Panc1 (cell line): ENCODE results near the gene CORO2A. TPM values are rescaled to one million over a fixed set of nuclear protein-coding genes. Genes with fewer than 3 reads are reported as not detected.

ENCODE experiments used
- ATAC-seq: fragments of 200-7000 bp; cut with Tn5 transposase; 2 replicates; pipeline ENCODE4 v1.9.1; 2020; ENCODE audit warnings: mild to moderate bottlenecking, moderate library complexity
- BruUV-seq: library from RNA; stranded (reverse); fragments of 400-500 nt; replicated peaks from 2 replicates; lab custom pipeline; 2021; lab: Mats Ljungman, UMichigan
- CTCF ChIA-PET: fragments of 300-600 bp; sonication (Branson Sonifier 250); formaldehyde crosslinking; loops from one replicate; lab custom pipeline; 2022; ENCODE audit warnings: antibody characterized with exemption; lab: Charles Lee
- POLR2A ChIA-PET: fragments of 300-600 bp; sonication (Branson Sonifier 250); formaldehyde crosslinking; loops from one replicate; lab custom pipeline; 2022; ENCODE audit warnings: antibody characterized with exemption; lab: Charles Lee
- DNase-seq: peaks from one replicate; pipeline ENCODE4 v3.0.0-alpha.2; 2010; ENCODE audit warnings: low read depth, low spot score
- H3K27ac ChIP-seq: 2 replicates; pipeline ENCODE4 v1.5.1; 2011; ENCODE audit warnings: mild to moderate bottlenecking, low read length, inconsistent platforms
- H3K27me3 ChIP-seq: fragments of 200-500 bp; sonication (Bioruptor generic); 2 replicates; pipeline ENCODE4 v1.6.0; 2014; ENCODE audit warnings: low read length, inconsistent platforms; ENCODE audit not compliant: control insufficient read depth, insufficient read depth
- H3K36me3 ChIP-seq: fragments of 200-500 bp; sonication (Bioruptor generic); 2 replicates; pipeline ENCODE4 v1.5.1; 2014; ENCODE audit warnings: inconsistent platforms, mild to moderate bottlenecking, low read length, moderate library complexity; ENCODE audit not compliant: control insufficient read depth, insufficient read depth
- H3K4me1 ChIP-seq: 2 replicates; pipeline ENCODE4 v1.5.1; 2011; ENCODE audit warnings: inconsistent platforms, mild to moderate bottlenecking, low read length, moderate library complexity; ENCODE audit not compliant: control insufficient read depth, insufficient read depth
- H3K4me3 ChIP-seq, 2 experiments: 2 replicates each; pipeline ENCODE4 v1.5.1; 2011 to 2012; ENCODE audit warnings: low read depth in 2 of 2, low read length in 2 of 2, mild to moderate bottlenecking in 2 of 2, inconsistent platforms in 1 of 2, moderate library complexity in 1 of 2
- H3K9me3 ChIP-seq: fragments of 200-500 bp; sonication (Bioruptor generic); 2 replicates; pipeline ENCODE4 v1.5.1; 2014; ENCODE audit warnings: low read depth, mild to moderate bottlenecking, inconsistent platforms, low read length, moderate library complexity; ENCODE audit not compliant: control insufficient read depth, insufficient read depth
- POLR2AphosphoS5 ChIP-seq: IDR thresholded peaks from 2 replicates; pipeline ENCODE4 v1.6.1; 2012; ENCODE audit warnings: mild to moderate bottlenecking, low read depth, low read length, moderate library complexity
- REST ChIP-seq, 2 experiments: IDR thresholded peaks; 2 replicates each; pipeline ENCODE4 v1.6.1; 2011 to 2012; ENCODE audit warnings: low read depth in 2 of 2, control low read depth in 1 of 2, low read length in 1 of 2, mild to moderate bottlenecking in 1 of 2, moderate library complexity in 1 of 2; ENCODE audit not compliant: insufficient read depth in 1 of 2
- SIN3A ChIP-seq: IDR thresholded peaks from 2 replicates; pipeline ENCODE4 v1.6.1; 2012; ENCODE audit warnings: low read depth, mild to moderate bottlenecking, low read length, moderate library complexity, borderline replicate concordance; ENCODE audit not compliant: insufficient read depth
- TCF7L2 ChIP-seq: IDR thresholded peaks from 2 replicates; pipeline ENCODE4 v1.6.1; 2011; ENCODE audit warnings: mild to moderate bottlenecking, low read depth, low read length, inconsistent platforms
- in situ Hi-C: cut with HindIII; loops from 2 replicates; pipeline ENCODE4 v1.10.0; 2016; ENCODE audit warnings: low sequenced_read_pairs, low pct_unique_long_range_greater_than_20kb
- intact Hi-C: fragments of 100-400 bp; cut with micrococcal nuclease; formaldehyde crosslinking; loops from one replicate; pipeline ENCODE4 v1.10.0; 2022; ENCODE audit not compliant: unreplicated experiment
- total RNA-seq: library from RNA; stranded (reverse); gene quantifications from one replicate; pipeline ENCODE4 v1.2.1, GENCODE V29; 2021; ENCODE audit not compliant: unreplicated experiment
- TF ChIP-seq, protein P1 (sequence below): fragments of 450-650 bp; IDR thresholded peaks from 2 replicates; pipeline ENCODE4 v1.5.1; 2017; ENCODE audit warnings: mild to moderate bottlenecking

The CORO2A gene
- total RNA-seq, 1 experiment from 2014 or later = 2.0 TPM

DNA sequence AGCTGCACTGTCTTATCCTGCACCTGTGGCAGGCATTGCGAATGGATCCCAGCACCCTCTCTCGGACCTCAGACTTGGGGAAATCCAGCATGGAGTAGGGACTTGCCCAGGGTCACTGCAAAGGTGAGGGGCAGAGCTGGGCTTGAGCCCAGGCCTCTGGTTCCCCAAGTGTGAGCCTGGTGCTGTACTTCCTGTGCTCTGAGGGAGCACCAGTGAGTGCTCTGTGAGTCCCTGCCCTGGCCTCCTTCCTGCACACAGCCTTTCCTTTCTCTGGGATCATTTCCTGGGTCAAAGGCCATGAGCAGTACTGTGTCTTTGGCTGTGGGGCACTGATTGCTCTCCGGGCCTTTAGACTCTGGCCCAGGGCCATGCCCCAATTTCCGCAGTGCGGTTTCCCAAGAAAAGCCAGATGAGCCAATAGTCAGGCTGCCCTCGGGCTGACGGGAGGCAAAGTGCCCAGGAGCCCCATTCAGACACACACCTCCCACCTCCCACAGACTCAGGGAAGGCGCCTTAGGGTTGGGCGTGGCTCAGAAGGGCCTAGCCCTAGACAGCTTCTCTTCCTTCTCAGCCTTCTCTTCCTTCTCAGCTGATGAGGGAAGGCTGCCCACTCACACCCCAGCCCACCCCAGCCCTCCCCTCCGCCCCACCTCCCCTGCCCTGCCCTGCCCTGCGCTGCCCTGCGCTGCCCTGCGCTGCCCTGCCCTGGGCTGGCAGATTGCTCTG lies 50.1 kb downstream of the CORO2A start:
- ATAC-seq (peak; percentile 59; the same call in 1 of the 2 replicates), DNase-seq (no peak)
- in situ Hi-C loops = no loop called here
- intact Hi-C loops = no loop called here
- ChIA-PET CTCF (no interaction called here), POLR2A (no interaction called here)
- no peaks in the 10 kb centered on the region for H3K27me3 ChIP-seq
- BruUV-seq = no TSS peak
- H3K9me3 ChIP-seq = no peaks in the 10 kb centered on the region
- H3K36me3 ChIP-seq = no peaks in the 10 kb centered on the region
- TF ChIP-seq TCF7L2 (no peak), REST (IDR thresholded peaks at IDR 0.05; ENCODE audit: insufficient read depth in 1 of 2, low read depth in 2 of 2, low read length in 1 of 2) (no peak), SIN3A (no peak)
- H3K27ac ChIP-seq = no peak overlapping the region
- no peak overlapping the region for H3K4me3 ChIP-seq
- H3K4me1 ChIP-seq = no peaks in the 10 kb centered on the region

- Histone ChIP-seq H3K27ac (no peak overlapping the region), H3K4me3 (no peak overlapping the region), H3K36me3 (no peaks in the 10 kb centered on the region), H3K4me1 (no peaks in the 10 kb centered on the region), H3K27me3 (no peaks in the 10 kb centered on the region), H3K9me3 (no peaks in the 10 kb centered on the region)
- ATAC-seq = no peak
- in situ Hi-C loops (no loop called here), intact Hi-C loops (no loop called here)
- ChIA-PET CTCF (no interaction called here), POLR2A (no interaction called here)
- no TSS peak for BruUV-seq
- DNase-seq = no peak
- TF ChIP-seq, protein P1, sequence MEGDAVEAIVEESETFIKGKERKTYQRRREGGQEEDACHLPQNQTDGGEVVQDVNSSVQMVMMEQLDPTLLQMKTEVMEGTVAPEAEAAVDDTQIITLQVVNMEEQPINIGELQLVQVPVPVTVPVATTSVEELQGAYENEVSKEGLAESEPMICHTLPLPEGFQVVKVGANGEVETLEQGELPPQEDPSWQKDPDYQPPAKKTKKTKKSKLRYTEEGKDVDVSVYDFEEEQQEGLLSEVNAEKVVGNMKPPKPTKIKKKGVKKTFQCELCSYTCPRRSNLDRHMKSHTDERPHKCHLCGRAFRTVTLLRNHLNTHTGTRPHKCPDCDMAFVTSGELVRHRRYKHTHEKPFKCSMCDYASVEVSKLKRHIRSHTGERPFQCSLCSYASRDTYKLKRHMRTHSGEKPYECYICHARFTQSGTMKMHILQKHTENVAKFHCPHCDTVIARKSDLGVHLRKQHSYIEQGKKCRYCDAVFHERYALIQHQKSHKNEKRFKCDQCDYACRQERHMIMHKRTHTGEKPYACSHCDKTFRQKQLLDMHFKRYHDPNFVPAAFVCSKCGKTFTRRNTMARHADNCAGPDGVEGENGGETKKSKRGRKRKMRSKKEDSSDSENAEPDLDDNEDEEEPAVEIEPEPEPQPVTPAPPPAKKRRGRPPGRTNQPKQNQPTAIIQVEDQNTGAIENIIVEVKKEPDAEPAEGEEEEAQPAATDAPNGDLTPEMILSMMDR = no peak
- TF ChIP-seq TCF7L2 (no peak), POLR2AphosphoS5 (no peak), REST (IDR thresholded peaks at IDR 0.05; ENCODE audit: insufficient read depth in 1 of 2, low read depth in 2 of 2, low read length in 1 of 2) (no peak), SIN3A (no peak)
These were observed 51.9 kb downstream of the CORO2A start for GRCh38 chr9:98140503-98140902.
